A549 (cell line): ENCODE measurements around the gene ASPA. TPM values are rescaled to one million over a fixed set of nuclear protein-coding genes. Genes with fewer than 3 reads are reported as not detected.

ENCODE experiments used
- ATAC-seq, 2 experiments: fragments of 200-7000 bp in 1 of 2; fragments of >200 bp in 1 of 2; cut with Nextera tagmentation in 1 of 2; cut with Tn5 transposase in 1 of 2; 3 replicates each; pipeline versions ENCODE4 v1.8.0 to v1.9.1; 2018 to 2020; ENCODE audit warnings: mild to moderate bottlenecking in 1 of 2, moderate library complexity in 1 of 2
- CTCF ChIA-PET: fragments of 300-600 bp; sonication (Branson Sonifier 250); formaldehyde crosslinking; extraction: SDS; loops from one replicate; lab custom pipeline; 2021; ENCODE audit warnings: antibody characterized with exemption, inconsistent platforms; lab: Yijun Ruan, JAX
- POLR2A ChIA-PET: fragments of 350-600 bp; formaldehyde crosslinking; extraction: SDS; loops from one replicate; lab custom pipeline; 2021; ENCODE audit warnings: antibody characterized with exemption, inconsistent platforms; lab: Yijun Ruan, JAX
- DNase-seq, 2 experiments: peaks; one replicate each; pipeline versions ENCODE4 v3.0.0 to v3.0.0-alpha.2; 2011 to 2016; ENCODE audit warnings: low read depth in 1 of 2, low spot score in 1 of 2
- FAIRE-seq: peaks from 2 replicates; lab custom pipeline; 2011; peaks lifted over from hg19 to GRCh38; lab: Jason Lieb, UNC
- H3K27ac ChIP-seq, 2 experiments: fragments of >200 bp; sonication (Bioruptor Twin); formaldehyde crosslinking; 3 replicates each; pipeline ENCODE4 v1.5.1; 2016 to 2017
- H3K4me1 ChIP-seq: fragments of >200 bp; sonication (Bioruptor Twin); formaldehyde crosslinking; 3 replicates; pipeline ENCODE4 v1.6.1; 2016
- H3K4me2 ChIP-seq: fragments of >200 bp; sonication (Bioruptor Twin); formaldehyde crosslinking; 3 replicates; pipeline ENCODE4 v1.6.1; 2016
- H3K4me3 ChIP-seq: fragments of >200 bp; sonication (Bioruptor Twin); formaldehyde crosslinking; 3 replicates; pipeline ENCODE4 v1.5.1; 2016
- H3K9me3 ChIP-seq: fragments of >200 bp; sonication (Bioruptor Twin); formaldehyde crosslinking; 3 replicates; pipeline ENCODE4 v1.6.1; 2016
- CEBPB ChIP-seq, 2 experiments: fragments of >200 bp in 1 of 2; sonication (Bioruptor Twin) in 1 of 2; formaldehyde crosslinking in 1 of 2; IDR thresholded peaks; 2 replicates each; pipeline ENCODE4 v1.6.1; 2012 to 2016
- FOSL2 ChIP-seq, 2 experiments: fragments of 450-650 bp in 1 of 2; fragments of >200 bp in 1 of 2; sonication (Bioruptor Twin) in 1 of 2; formaldehyde crosslinking; IDR thresholded peaks; 2 replicates each; pipeline versions ENCODE4 v1.5.0 to v1.6.1; 2016 to 2020; ENCODE audit warnings: mild to moderate bottlenecking in 1 of 2, moderate library complexity in 1 of 2
- GATA3 ChIP-seq: IDR thresholded peaks from 2 replicates; pipeline ENCODE4 v1.6.1; 2012; ENCODE audit warnings: borderline replicate concordance
- HEYL ChIP-seq: fragments of 250-450 bp; sonication (Bioruptor Pico); IDR thresholded peaks from 2 replicates; pipeline ENCODE4 v1.8.0; 2021; ENCODE audit warnings: mild to moderate bottlenecking, moderate library complexity
- HOXA7 ChIP-seq: fragments of 250-450 bp; sonication (Bioruptor Pico); IDR thresholded peaks from 2 replicates; pipeline ENCODE4 v1.5.0; 2020; ENCODE audit warnings: mild to moderate bottlenecking, moderate library complexity
- KDM5A ChIP-seq: fragments of 200-600 bp; sonication (generic); IDR thresholded peaks from 2 replicates; pipeline ENCODE4 v1.6.1; 2016; ENCODE audit warnings: antibody characterized with exemption, mild to moderate bottlenecking
- MAZ ChIP-seq: fragments of 150-350 bp; IDR thresholded peaks from 2 replicates; pipeline ENCODE4 v1.6.1; 2014; ENCODE audit warnings: antibody characterized with exemption, low read depth, low read length, borderline replicate concordance
- NFE2L2 ChIP-seq: fragments of 150-350 bp; conservative IDR thresholded peaks from 2 replicates; pipeline ENCODE4 v1.6.1; 2014; ENCODE audit warnings: low read length
- NPAS2 ChIP-seq: fragments of 250-450 bp; sonication (Bioruptor Pico); IDR thresholded peaks from 2 replicates; pipeline ENCODE4 v1.8.0; 2022; ENCODE audit warnings: mild to moderate bottlenecking, moderate library complexity, borderline replicate concordance
- NR3C1 ChIP-seq: fragments of >200 bp; sonication (Bioruptor Twin); formaldehyde crosslinking; IDR thresholded peaks from 3 replicates; pipeline ENCODE4 v1.6.1; 2017
- PBX3 ChIP-seq: IDR thresholded peaks from 2 replicates; pipeline ENCODE4 v1.6.1; 2012
- PHF8 ChIP-seq: fragments of 200-600 bp; sonication (generic); IDR thresholded peaks from 2 replicates; pipeline ENCODE4 v1.6.1; 2016; ENCODE audit warnings: low read depth, mild to moderate bottlenecking, antibody characterized with exemption, moderate library complexity, borderline replicate concordance
- POLR2A ChIP-seq: IDR thresholded peaks from 2 replicates; pipeline ENCODE4 v1.6.1; 2012; ENCODE audit warnings: mild to moderate bottlenecking, low read length
- POLR2AphosphoS2 ChIP-seq: conservative IDR thresholded peaks from 2 replicates; pipeline ENCODE4 v1.6.1; 2012; ENCODE audit warnings: low read length, improper control_type of control experiment, inconsistent platforms
- RNF2 ChIP-seq: fragments of 200-600 bp; sonication (generic); IDR thresholded peaks from 2 replicates; pipeline ENCODE4 v1.6.1; 2016; ENCODE audit warnings: low read depth, mild to moderate bottlenecking, antibody characterized with exemption, moderate library complexity, borderline replicate concordance
- ZC3H11A ChIP-seq: fragments of 450-650 bp; IDR thresholded peaks from 2 replicates; pipeline ENCODE4 v1.6.1; 2014; ENCODE audit warnings: antibody characterized with exemption, mild to moderate bottlenecking
- ZFP36 ChIP-seq: fragments of 450-650 bp; IDR thresholded peaks from 2 replicates; pipeline ENCODE4 v1.6.1; 2014; ENCODE audit warnings: borderline replicate concordance; ENCODE audit not compliant: partially characterized antibody
- ZNF302 ChIP-seq: fragments of 250-450 bp; sonication (Bioruptor Pico); IDR thresholded peaks from 2 replicates; pipeline ENCODE4 v1.9.0; 2021; ENCODE audit warnings: inconsistent platforms, mild to moderate bottlenecking, moderate library complexity
- WGBS: methylation state at CpG from one replicate; pipeline ENCODE4 v1.1.6; 2017; ENCODE audit errors: missing lambda C conversion rate; 5-methylcytosine and 5-hydroxymethylcytosine counted together
- polyA plus RNA-seq, 4 experiments: library from polyadenylated mRNA; depleted of rRNA in 3 of 4; stranded (reverse); fragments of >200 nt; fragmentation: RNase III in 1 of 4; extraction: RNeasy Plus Mini Kit Qiagen cat#74134 plus additional on column Dnase treatment in 1 of 4; gene quantifications; 2 replicates in 3 of 4; 3 replicates in 1 of 4; pipeline ENCODE4 v1.2.3, GENCODE V29; 2011 to 2017

ASPA gene
- polyA plus RNA-seq, 2 of the 4 experiments (the other 2 are of a cell fraction), result not detected

GRCh38 chr17:3528880-3529511 lies 53.2 kb downstream of the ASPA start:
- TF ChIP-seq CEBPB (IDR thresholded peaks at IDR 0.05), result no peak
- no peak for TF ChIP-seq KDM5A
- TF ChIP-seq NPAS2 (CRISPR knock-in tag), result no peak
- no peak for TF ChIP-seq HOXA7 (CRISPR knock-in tag)
- TF ChIP-seq ZC3H11A, result no peak
- TF ChIP-seq GATA3, result no peak
- TF ChIP-seq ZFP36, result peak; percentile 25
- TF ChIP-seq, all 56 proteins: peak for 1
- FAIRE-seq, result no peak
- POLR2A ChIA-PET, result interaction anchor here (0.6 kb wide), 1 partner anchor 1983 kb away, joined by 4 read pairs; no protein-coding TSS in a partner anchor
- CTCF ChIA-PET, result no interaction called here
- Histone ChIP-seq H3K27ac (no peak overlapping the region), H3K4me2 (no peak overlapping the region), H3K9me3 (no peaks in the 10 kb centered on the region), H3K4me3 (no peak overlapping the region), H3K4me1 (no peaks in the 10 kb centered on the region)
- ATAC-seq, result no peak
- no peak for DNase-seq
- 59% methylated on average over 11 of the region's 11 CpGs for WGBS

- Histone ChIP-seq H3K4me2 (no peak overlapping the region), H3K27ac (no peak overlapping the region), H3K4me3 (no peak overlapping the region), H3K4me1 (no peaks in the 10 kb centered on the region), H3K9me3 (no peaks in the 10 kb centered on the region)
- DNase-seq, result no peak
- WGBS, result 79% methylated on average over 32 of the region's 32 CpGs
- POLR2A ChIA-PET, result no interaction called here
- no peak for FAIRE-seq
- CTCF ChIA-PET, result interaction anchor here (1.1 to 1.4 kb wide), 2 partner anchors 106 to 681 kb away, joined by 3 to 4 read pairs; partner anchors contain the start of gene SHPK
- TF ChIP-seq ZFP36 (no peak), FOSL2 (IDR thresholded peaks at IDR 0.05) (no peak), FOSL2 (CRISPR knock-in tag; IDR thresholded peaks at IDR 0.05) (no peak), GATA3 (no peak), POLR2A (no peak), HOXA7 (CRISPR knock-in tag) (no peak), ZNF302 (CRISPR knock-in tag) (no peak), PBX3 (no peak), POLR2AphosphoS2 (no peak), NFE2L2 (no peak), CEBPB (IDR thresholded peaks at IDR 0.05) (no peak), MAZ (no peak), RNF2 (no peak), PHF8 (no peak), NR3C1 (no peak)
- peak in 1 of 2 experiments; percentile 11; a peak in 1 of 6 replicates for ATAC-seq
Observed at GRCh38 chr17:3529817-3530741, 54.3 kb downstream of the ASPA start.

- Histone ChIP-seq H3K4me3 (no peak overlapping the region), H3K4me1 (peaks cover 1% of the 10 kb centered on the region; the same call in 1 of the 3 replicates), H3K4me2 (no peak overlapping the region), H3K27ac (no peak overlapping the region), H3K9me3 (no peaks in the 10 kb centered on the region)
- TF ChIP-seq NFE2L2, result no peak
- TF ChIP-seq HEYL, result no peak
- FAIRE-seq, result no peak
- WGBS, result 80% methylated on average over 21 of the region's 21 CpGs
- DNase-seq, result no peak
- CTCF ChIA-PET, result interaction anchor here (0.9 to 2.9 kb wide), 6 partner anchors 14 to 683 kb away, joined by 3 to 9 read pairs (median 3); partner anchors contain the start of gene SHPK
- no peak for ATAC-seq
- POLR2A ChIA-PET, result no interaction called here
Observed at GRCh38 chr17:3531266-3532101, 55.7 kb downstream of the ASPA start.
